ENCODE results near the gene BLNK. TPM values are rescaled to one million over a fixed set of nuclear protein-coding genes. Genes with fewer than 3 reads are reported as not detected.

The BLNK gene
- total RNA-seq, 6 experiments from 2014 or later: not detected

GRCh38 chr10:96292971-96293920 is 21.9 kb upstream of the BLNK start:
- Mint-ChIP-seq H3K4me3 (no peak overlapping the region), H3K36me3 (ENCODE audit: low read depth) (no peaks in the 10 kb centered on the region), H3K27me3 (ENCODE audit: insufficient read depth) (peaks cover 4% of the 10 kb centered on the region), H3K9me3 (no peaks in the 10 kb centered on the region), H3K4me1 (ENCODE audit: low read depth) (no peaks in the 10 kb centered on the region), H3K27ac (no peak overlapping the region)
- peak; percentile 72 for TF ChIP-seq CTCF (IDR thresholded peaks at IDR 0.05)
- DNase-seq: peak; percentile 64

GRCh38 chr10:96290368-96291133 is 19.2 kb upstream of the BLNK start:
- H3K36me3 Mint-ChIP-seq (ENCODE audit: low read depth): no peaks in the 10 kb centered on the region

GRCh38 chr10:96289218-96289910 is 18.0 kb upstream of the BLNK start:
- no peak for DNase-seq
- peaks cover 2% of the 10 kb centered on the region; the same call in 1 of the 2 replicates for H3K27me3 Mint-ChIP-seq (ENCODE audit: insufficient read depth)
- no peak overlapping the region for H3K4me3 Mint-ChIP-seq
- H3K27ac Mint-ChIP-seq: no peak overlapping the region
- no peaks in the 10 kb centered on the region for H3K4me1 Mint-ChIP-seq (ENCODE audit: low read depth)
- no peaks in the 10 kb centered on the region for H3K9me3 Mint-ChIP-seq
- TF ChIP-seq CTCF (IDR thresholded peaks at IDR 0.05): no peak
- H3K36me3 Mint-ChIP-seq (ENCODE audit: low read depth): no peaks in the 10 kb centered on the region

More at GRCh38 chr10:96290368-96291133, 19.2 kb upstream of the BLNK start:
- Mint-ChIP-seq H3K9me3 (no peaks in the 10 kb centered on the region), H3K4me1 (ENCODE audit: low read depth) (no peaks in the 10 kb centered on the region), H3K4me3 (no peak overlapping the region), H3K27me3 (ENCODE audit: insufficient read depth) (peaks cover 2% of the 10 kb centered on the region; the same call in 1 of the 2 replicates), H3K27ac (no peak overlapping the region)
- no peak for TF ChIP-seq CTCF (IDR thresholded peaks at IDR 0.05)
- DNase-seq: no peak

- Mint-ChIP-seq H3K27me3 (ENCODE audit: insufficient read depth) (peaks cover 2% of the 10 kb centered on the region; the same call in 1 of the 2 replicates), H3K9me3 (no peaks in the 10 kb centered on the region), H3K4me3 (no peak overlapping the region), H3K4me1 (ENCODE audit: low read depth) (no peaks in the 10 kb centered on the region), H3K36me3 (ENCODE audit: low read depth) (no peaks in the 10 kb centered on the region), H3K27ac (no peak overlapping the region)
- TF ChIP-seq CTCF (IDR thresholded peaks at IDR 0.05): no peak
- no peak for DNase-seq
Measured at GRCh38 chr10:96288151-96288621, 16.8 kb upstream of the BLNK start.
